LNCAP (cell line): Measurements from ENCODE around the gene MOV10L1.

Experiments used
- TF ChIP-seq, protein P1 (sequence below): fragments of 450-650 bp; IDR thresholded peaks from 2 replicates; pipeline ENCODE4 v1.5.1; 2017; ENCODE audit warnings: mild to moderate bottlenecking

Gene MOV10L1

DNA sequence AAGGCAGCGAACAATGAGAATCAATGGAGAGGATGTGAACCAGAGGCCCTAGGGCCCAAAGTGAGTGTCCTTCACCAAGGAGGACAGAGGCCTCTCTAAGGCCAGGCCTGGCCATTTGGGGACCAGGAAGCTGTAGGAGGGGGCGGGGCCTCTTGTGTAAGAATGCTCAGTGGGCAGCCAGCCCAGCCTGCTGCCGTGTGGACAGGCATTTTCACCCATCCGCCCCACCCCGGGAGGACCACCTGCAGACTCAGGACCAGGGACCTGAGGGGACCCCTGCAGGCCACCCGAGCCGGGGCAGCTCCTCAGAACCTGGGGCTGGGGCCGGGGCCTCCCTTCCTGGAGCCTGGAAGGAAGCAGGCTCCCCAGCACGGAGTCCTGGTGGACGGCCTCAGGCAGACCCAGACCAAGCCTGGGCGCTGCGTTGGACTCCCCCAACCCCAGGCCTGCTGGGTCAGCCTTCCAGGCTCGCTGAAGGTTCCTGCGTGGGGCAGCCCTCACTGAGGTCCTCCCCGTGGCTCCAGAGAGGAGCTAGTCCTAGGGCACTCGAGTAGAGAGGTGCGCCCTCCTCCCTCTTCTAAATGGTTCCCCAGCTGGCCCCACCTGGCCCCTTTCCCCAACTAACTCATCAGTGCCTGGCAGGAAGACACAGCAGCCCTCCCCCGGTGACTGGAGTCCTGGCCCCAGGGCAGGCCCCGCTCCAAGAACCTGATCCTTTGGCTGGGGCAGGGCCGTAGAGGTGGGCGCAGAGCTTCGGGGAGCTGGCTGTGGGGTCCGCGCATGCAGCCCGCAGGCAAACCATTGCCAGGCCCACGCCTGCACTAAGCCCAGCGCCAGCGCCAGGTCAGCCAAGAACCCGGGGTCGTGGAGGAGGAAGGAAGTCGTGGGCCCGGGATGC is 94.4 kb downstream of the MOV10L1 start:
- TF ChIP-seq, protein P1, sequence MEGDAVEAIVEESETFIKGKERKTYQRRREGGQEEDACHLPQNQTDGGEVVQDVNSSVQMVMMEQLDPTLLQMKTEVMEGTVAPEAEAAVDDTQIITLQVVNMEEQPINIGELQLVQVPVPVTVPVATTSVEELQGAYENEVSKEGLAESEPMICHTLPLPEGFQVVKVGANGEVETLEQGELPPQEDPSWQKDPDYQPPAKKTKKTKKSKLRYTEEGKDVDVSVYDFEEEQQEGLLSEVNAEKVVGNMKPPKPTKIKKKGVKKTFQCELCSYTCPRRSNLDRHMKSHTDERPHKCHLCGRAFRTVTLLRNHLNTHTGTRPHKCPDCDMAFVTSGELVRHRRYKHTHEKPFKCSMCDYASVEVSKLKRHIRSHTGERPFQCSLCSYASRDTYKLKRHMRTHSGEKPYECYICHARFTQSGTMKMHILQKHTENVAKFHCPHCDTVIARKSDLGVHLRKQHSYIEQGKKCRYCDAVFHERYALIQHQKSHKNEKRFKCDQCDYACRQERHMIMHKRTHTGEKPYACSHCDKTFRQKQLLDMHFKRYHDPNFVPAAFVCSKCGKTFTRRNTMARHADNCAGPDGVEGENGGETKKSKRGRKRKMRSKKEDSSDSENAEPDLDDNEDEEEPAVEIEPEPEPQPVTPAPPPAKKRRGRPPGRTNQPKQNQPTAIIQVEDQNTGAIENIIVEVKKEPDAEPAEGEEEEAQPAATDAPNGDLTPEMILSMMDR = no peak

DNA sequence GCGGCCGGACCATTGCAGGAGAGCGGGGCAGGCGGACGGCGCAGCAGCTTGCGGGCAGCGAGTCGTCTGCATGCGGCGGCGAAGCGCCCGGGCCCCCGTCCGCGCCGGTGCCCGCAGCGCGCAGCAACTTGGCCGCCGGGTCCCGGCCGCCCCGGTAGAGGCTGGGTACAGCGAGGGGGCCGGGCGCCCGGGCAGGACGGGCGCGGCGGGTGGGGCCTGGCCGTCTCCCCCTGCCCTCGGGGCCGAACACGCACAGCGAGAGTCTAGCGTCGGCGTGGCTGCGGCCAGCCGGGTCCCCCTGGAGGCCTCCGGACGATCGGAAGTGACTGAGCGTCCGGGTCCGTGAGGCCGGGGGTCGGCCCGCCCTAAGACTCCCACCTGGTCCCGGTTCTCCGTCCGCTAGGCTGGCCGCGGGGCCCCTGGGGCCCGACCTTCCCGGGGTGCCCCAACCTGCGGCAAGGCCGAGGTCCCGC is 95.1 kb downstream of the MOV10L1 start:
- TF ChIP-seq, protein P1 = no peak

DNA sequence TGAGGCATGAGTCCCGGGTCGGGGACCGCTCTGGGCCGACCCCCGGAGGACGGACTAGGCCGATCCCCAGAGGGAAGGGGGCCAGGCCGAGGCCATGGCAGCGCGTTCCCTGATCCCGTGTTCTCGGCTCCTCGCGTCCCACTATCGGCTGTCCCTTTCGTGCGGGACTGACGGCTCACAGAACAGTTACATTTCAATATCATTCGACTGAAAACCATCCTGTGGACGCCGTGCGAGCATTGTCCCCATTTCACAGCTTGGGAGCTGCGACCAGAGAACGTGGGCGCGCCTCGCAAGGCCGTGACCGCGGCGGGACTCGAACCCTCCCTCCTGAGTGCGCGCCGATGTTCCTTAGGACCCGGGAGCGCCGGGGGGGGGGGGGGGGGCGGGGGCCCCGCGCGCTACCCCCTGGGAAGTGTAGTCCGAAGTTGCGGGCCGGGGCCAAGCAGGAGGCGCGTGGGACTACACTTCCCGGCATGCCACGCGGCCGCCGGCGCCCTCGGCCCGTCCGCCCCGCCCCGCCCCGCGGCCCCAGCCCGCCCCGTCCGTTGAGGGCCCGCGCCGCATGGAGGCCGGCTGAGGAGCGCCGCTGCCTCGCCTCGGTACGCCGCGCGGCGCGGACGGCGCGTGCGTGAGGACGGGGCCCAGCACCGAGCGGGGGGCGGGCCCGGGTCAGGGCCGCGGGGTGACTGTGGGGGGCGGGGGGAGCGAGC is 95.7 kb downstream of the MOV10L1 start, which contains the start of gene TRABD:
Gene TRABD, plus strand, starts transcription at position 539 of the 713 bp plus-strand sequence. CDS start 7,148 bp downstream, outside the sequence.
- TF ChIP-seq, protein P1 = no peak

DNA sequence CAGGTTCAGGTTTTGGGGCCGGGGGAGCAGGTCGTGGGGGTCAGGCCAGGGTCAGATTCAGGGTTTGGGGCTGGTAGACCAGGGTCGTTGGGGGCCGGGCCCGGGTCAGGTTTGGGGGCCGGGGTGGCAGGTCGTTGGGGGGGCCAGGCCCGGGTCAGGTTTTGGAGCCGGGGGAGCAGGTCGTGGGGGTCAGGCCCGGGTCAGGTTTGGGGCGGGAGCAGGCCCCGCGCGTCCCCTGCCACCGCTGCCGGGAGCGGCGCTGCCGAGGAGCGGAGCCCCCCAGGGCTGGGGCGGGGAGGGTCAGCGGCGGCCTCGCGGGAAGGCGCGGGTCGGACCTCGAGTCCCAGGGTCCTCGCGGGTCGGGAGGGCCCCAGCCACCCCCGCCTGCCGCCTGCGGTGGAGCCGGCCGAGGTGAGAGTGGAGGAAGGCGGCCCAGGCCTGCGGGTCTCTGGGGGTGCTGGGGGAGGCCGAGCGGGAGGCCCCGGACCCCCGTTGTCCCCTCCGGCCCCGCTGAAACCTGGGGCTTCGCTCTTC is 96.4 kb downstream of the MOV10L1 start:
- TF ChIP-seq, protein P1 = no peak

DNA sequence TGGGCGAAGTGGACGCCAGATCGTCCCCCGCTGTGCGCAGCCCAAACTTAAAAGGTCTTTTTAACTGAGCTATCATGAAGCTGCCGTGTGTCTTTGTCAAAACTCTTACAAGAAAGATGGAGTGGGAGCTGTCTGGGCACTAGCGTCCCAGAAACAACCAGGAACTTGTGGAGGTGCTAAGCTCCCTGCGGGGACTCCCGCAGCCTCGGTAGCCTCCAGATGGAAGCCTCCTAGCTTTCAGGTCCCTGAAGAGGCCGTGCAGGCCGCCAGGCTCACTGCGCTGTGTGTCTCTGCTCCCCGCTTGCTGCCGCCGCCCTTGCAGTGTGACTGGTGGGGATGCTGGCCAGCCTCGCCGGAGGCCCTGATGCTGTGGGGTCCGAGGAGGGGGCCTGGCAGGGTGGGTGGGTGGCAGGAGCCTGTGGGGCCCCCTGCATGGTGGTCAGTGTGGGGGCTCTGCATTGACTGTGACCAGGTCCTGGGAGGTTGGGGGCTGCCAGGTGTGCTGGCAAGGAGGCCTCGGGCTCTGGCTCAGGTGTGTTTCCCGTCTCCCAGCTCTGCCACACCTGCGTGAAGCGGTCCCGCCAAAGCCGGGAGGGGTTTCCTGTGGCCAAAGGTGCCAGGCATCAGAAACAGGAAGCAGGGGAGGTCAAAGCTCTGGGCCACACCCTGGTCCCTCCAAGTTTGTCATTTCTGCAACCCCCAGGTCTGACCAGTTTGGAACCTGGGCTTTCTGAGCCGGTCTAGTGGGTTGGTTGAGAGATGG is 97.1 kb downstream of the MOV10L1 start:
- TF ChIP-seq, protein P1 = no peak

DNA sequence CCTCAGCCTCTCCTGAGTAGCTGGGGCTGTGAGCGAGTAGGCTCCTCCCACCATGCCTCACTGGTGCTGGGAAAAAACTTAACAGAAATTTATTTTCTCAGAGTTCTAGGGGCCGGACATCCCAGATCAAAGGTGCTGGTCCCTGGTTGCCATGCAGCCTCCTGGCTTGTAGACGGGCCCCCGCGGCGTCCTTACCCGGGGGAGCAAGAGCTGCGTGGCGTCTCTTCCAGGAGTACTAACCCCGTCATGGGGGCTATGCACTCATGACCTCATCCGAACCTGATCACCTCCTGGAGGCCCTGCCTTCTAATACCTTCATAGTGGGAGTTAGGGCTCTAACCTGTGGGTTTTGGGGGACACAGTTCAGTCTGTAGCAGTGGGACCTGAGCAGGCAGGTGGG is 98.5 kb downstream of the MOV10L1 start:
- TF ChIP-seq, protein P1 = no peak
